ENCODE data around the gene NSD1. TPM values are rescaled to one million over a fixed set of nuclear protein-coding genes. Genes with fewer than 3 reads are reported as not detected.
"Not testable (repeated sequence)": the region's sequence is repeated elsewhere in the genome, so short reads cannot be mapped to it uniquely, and the experiment has no call there.

Gene NSD1
- total and polyA plus RNA-seq, 5 experiments from 2014 or later: 25.0 to 130 (median 43.1) TPM

- H3K9me3 Mint-ChIP-seq: no peaks in the 10 kb centered on the region
- H3K4me3 Mint-ChIP-seq: no peak overlapping the region
- peaks cover 0 to 51% (median 2%) of the 10 kb centered on the region in 3 donors for H3K36me3 Mint-ChIP-seq
- POLR2A ChIA-PET: no interaction called here
- peaks cover 12 to 50% (median 41%) of the 10 kb centered on the region in 4 donors for H3K4me1 Mint-ChIP-seq
- DNase-seq (no peak), ATAC-seq (no peak)
- H3K27ac Mint-ChIP-seq: peak overlapping the region in 2 of 10 donors; percentile 4 to 16
- H3K27me3 Mint-ChIP-seq: no peaks in the 10 kb centered on the region
Measured at GRCh38 chr5:177175336-177175735, 41.8 kb downstream of the NSD1 start.

GRCh38 chr5:177176175-177176711, 42.7 kb downstream of the NSD1 start:
- H3K27me3 Mint-ChIP-seq: no peaks in the 10 kb centered on the region
- no peak overlapping the region for H3K4me3 Mint-ChIP-seq
- H3K4me1 Mint-ChIP-seq: peaks cover 14 to 52% (median 44%) of the 10 kb centered on the region in 4 donors
- ATAC-seq (no peak), DNase-seq (no peak)
- H3K36me3 Mint-ChIP-seq: peaks cover 0 to 49% (median 2%) of the 10 kb centered on the region in 3 donors
- H3K27ac Mint-ChIP-seq: peak overlapping the region in 5 of 10 donors; percentile 21 to 68 (median 38)
- POLR2A ChIA-PET: no interaction called here
- H3K9me3 Mint-ChIP-seq: no peaks in the 10 kb centered on the region

DNA sequence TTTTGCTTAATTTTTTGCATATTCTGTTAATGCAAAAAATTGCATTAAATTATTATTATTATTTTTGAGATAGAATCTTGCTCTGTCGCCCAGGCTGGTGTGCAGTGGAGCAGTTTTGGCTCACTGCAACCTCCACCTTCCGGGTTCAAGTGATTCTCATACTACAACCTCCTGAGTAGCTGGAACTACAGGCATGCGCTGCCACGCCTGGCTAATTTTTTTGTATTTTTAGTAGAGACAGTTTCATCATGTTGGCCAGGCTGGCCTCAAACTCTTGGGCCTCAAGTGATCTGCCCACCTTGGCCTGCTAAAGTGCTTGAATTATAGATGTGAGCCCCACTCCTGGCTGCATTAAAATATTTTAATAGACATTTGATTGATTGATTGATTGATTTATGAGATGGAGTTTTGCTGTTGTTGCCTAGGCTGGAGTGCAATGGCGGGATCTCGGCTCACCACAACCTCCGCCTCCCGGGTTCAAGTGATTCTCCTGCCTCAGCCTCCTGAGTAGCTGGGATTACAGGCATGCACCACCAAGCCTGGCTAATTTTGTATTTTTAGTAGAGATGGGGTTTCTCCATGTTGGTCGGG, 44.4 kb downstream of the NSD1 start:
- H3K9me3 Mint-ChIP-seq, ATAC-seq, H3K4me3 Mint-ChIP-seq, H3K27me3 Mint-ChIP-seq, H3K27ac Mint-ChIP-seq, DNase-seq, POLR2A ChIA-PET: not testable (repeated sequence)
- Mint-ChIP-seq H3K4me1 (peaks cover 7 to 49% (median 37%) of the 10 kb centered on the region in 4 donors), H3K36me3 (peaks cover 0 to 45% (median 2%) of the 10 kb centered on the region in 3 donors)

DNA sequence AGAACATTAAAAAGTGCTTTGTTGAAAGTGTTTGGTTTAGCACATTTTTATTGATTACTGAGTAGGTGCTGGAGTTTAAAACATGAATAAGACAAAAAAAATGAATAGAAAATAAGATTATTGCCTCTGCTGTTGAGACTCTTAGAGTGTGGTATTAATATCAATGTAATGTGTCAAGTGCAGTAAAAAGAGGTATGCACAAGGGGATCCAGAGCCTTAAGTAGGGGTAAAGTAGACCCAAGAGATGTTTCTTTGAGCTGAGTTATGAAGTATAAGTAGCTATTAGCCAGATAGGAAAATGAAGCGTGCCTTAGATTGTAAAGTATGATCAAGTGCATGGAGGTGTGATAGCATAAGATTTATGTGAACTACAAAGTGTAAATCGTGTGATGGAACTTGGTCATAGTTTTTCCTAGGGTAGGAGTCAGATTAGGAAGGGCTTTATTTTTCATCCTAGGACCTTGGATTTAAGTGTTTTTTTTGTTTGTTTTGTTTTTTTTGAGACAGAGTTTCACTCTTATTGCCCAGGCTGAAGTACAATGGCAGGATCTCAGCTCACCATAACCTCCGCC, 45.2 kb downstream of the NSD1 start:
- Mint-ChIP-seq H3K36me3 (peaks cover 0 to 48% (median under 1%) of the 10 kb centered on the region in 3 donors), H3K4me3 (no peak overlapping the region), H3K4me1 (peaks cover 9 to 51% (median 39%) of the 10 kb centered on the region in 4 donors), H3K27me3 (no peaks in the 10 kb centered on the region), H3K9me3 (no peaks in the 10 kb centered on the region), H3K27ac (peak overlapping the region in 5 of 10 donors; percentile 1 to 61 (median 5))
- POLR2A ChIA-PET: interaction anchor here (0.5 kb wide), 1 partner anchor 165 kb away, joined by 8 read pairs; no protein-coding TSS in a partner anchor
- DNase-seq (no peak), ATAC-seq (no peak)

DNA sequence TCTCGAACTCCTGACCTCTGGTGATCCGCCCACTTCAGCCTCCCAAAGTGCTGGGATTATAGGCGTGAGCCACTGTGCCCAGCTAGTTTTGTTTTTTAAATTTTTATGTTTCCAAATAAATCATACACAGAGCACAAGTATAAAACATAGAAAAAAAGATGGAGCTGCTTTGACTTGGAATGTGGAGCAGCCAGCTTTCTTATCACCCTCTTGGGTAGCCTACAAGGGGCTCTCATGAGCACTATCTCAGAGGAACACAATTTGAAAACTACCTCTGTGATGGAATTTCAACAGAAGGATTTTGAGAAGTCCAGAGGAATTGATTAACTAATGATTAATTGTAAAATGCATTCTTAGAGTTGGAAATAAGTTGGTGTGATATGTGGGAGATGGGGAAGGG, 45.9 kb downstream of the NSD1 start:
- Mint-ChIP-seq H3K4me3 (no peak overlapping the region), H3K4me1 (peaks cover 11 to 57% (median 44%) of the 10 kb centered on the region in 4 donors), H3K36me3 (peaks cover 0 to 44% (median 0%) of the 10 kb centered on the region in 3 donors), H3K9me3 (no peaks in the 10 kb centered on the region), H3K27ac (peak overlapping the region in 1 of 10 donors; percentile 1), H3K27me3 (no peaks in the 10 kb centered on the region)
- ATAC-seq (no peak), DNase-seq (no peak)
- POLR2A ChIA-PET: interaction anchor here (0.5 kb wide), 1 partner anchor 165 kb away, joined by 8 read pairs; no protein-coding TSS in a partner anchor

GRCh38 chr5:177183142-177183541, 49.6 kb downstream of the NSD1 start:
- Mint-ChIP-seq H3K27ac (peak overlapping the region in 1 of 10 donors; percentile 32), H3K36me3 (peaks cover 0 to 39% (median 0%) of the 10 kb centered on the region in 3 donors), H3K9me3 (no peaks in the 10 kb centered on the region), H3K4me3 (no peak overlapping the region), H3K27me3 (no peaks in the 10 kb centered on the region), H3K4me1 (peaks cover 13 to 63% (median 50%) of the 10 kb centered on the region in 4 donors)
- POLR2A ChIA-PET: no interaction called here
- DNase-seq (no peak), ATAC-seq (no peak)

DNA sequence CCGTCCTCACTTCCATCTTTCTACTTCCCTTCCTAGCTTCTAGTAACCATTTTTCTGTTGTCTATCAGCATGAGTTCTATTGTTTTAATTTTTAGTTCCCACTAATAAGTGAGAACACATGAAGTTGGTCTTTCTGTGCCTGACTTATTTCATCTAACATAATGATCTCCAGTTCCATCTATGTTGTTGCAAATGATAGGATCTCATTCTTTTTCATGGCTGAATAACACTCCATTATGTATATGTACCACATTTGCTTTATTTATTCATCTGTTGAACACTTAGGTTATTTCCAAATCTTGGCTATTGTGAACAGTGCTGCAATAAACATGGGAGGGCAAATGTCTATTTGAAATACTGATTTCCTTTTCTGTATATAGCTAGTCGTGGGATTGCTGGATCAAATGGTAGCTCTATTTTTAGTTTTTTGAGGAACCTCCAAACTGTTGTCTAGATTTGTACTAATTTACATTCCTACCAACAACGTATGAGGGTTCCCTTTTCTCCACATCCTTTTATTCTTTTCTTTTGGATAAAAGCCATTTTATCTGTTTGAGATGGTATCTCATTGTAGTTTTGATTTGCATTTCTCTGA, 50.3 kb downstream of the NSD1 start:
- peak overlapping the region in 6 of 10 donors; percentile 25 to 85 (median 59) for H3K27ac Mint-ChIP-seq

GRCh38 chr5:177185993-177186392, 52.4 kb downstream of the NSD1 start:
- Mint-ChIP-seq H3K27ac (peak overlapping the region in 1 of 10 donors; percentile 18), H3K4me1 (peaks cover 9 to 56% (median 48%) of the 10 kb centered on the region in 4 donors), H3K36me3 (peaks cover 0 to 41% (median 0%) of the 10 kb centered on the region in 3 donors), H3K27me3 (no peaks in the 10 kb centered on the region), H3K9me3 (no peaks in the 10 kb centered on the region), H3K4me3 (no peak overlapping the region)
- DNase-seq (no peak), ATAC-seq (no peak)
- POLR2A ChIA-PET: no interaction called here

More for the DNA sequence above, 50.3 kb downstream of the NSD1 start:
- POLR2A ChIA-PET: no interaction called here
- Mint-ChIP-seq H3K4me3 (peak overlapping the region in 1 of 10 donors; percentile 4), H3K27me3 (no peaks in the 10 kb centered on the region), H3K9me3 (no peaks in the 10 kb centered on the region), H3K4me1 (peaks cover 11 to 63% (median 52%) of the 10 kb centered on the region in 4 donors), H3K36me3 (peaks cover 0 to 44% (median 0%) of the 10 kb centered on the region in 3 donors)
- no peak for DNase-seq
- no peak for ATAC-seq

DNA sequence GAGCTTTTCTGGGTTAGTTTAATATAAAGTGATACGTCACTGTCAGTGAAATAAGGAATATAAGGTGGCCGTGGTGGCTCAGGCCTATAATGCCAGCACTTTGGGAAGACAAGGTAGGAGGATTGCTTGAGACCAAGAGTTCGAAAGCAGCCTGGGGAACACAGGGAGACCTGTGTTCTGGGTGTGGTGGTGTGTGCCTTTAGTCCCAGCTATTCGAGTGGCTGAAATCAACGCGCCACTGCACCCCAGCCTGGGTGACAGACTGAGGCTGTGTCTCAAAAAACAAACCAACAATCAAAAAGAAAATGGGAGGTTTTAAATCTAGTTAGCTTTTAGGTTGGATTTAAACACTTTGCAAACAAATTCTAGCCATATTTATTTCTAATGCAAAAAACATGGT, 53.1 kb downstream of the NSD1 start:
- no peaks in the 10 kb centered on the region for H3K27me3 Mint-ChIP-seq
- peaks cover 0 to 40% (median 0%) of the 10 kb centered on the region in 3 donors for H3K36me3 Mint-ChIP-seq
- DNase-seq: no peak
- peaks cover 8 to 51% (median 42%) of the 10 kb centered on the region in 4 donors for H3K4me1 Mint-ChIP-seq
- peak overlapping the region in 2 of 10 donors; percentile 9 to 63 for H3K27ac Mint-ChIP-seq
- no peaks in the 10 kb centered on the region for H3K9me3 Mint-ChIP-seq
- POLR2A ChIA-PET: interaction anchor here (0.6 kb wide), 1 partner anchor 797 kb away, joined by 5 read pairs; no protein-coding TSS in a partner anchor
- no peak for ATAC-seq
- no peak overlapping the region for H3K4me3 Mint-ChIP-seq

- Mint-ChIP-seq H3K27ac (peak overlapping the region in 9 of 10 donors; percentile 1 to 69 (median 29)), H3K27me3 (no peaks in the 10 kb centered on the region), H3K36me3 (peaks cover 0 to 55% (median 0%) of the 10 kb centered on the region in 3 donors), H3K9me3 (no peaks in the 10 kb centered on the region), H3K4me1 (peaks cover 6 to 39% (median 37%) of the 10 kb centered on the region in 4 donors), H3K4me3 (no peak overlapping the region)
- ATAC-seq (no peak), DNase-seq (no peak)
- POLR2A ChIA-PET: no interaction called here
Measured at GRCh38 chr5:177188775-177189174, 55.2 kb downstream of the NSD1 start.

DNA sequence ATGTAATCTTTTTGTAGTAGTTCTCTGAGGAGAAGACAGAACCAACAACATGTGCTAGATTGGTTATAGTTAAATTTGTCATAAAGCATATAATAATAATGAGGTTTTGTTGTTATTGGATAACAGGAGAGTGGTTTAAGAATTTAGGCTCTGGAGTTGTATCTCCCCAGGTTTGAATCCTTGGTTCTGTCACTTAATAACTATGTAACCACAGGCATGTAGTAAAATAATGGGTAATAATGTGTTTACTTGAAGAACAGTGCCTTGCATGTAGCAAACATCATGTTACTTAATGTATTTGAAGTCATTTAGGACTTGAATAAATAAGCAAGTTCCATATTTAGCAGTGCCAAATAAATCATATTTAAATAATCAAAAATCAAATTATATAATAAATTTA, 55.8 kb downstream of the NSD1 start:
- H3K4me3 Mint-ChIP-seq: no peak overlapping the region
- peak overlapping the region in 5 of 10 donors; percentile 4 to 68 (median 35) for H3K27ac Mint-ChIP-seq
- POLR2A ChIA-PET: no interaction called here
- H3K27me3 Mint-ChIP-seq: no peaks in the 10 kb centered on the region
- ATAC-seq (no peak), DNase-seq (no peak)
- H3K36me3 Mint-ChIP-seq: peaks cover 0 to 58% (median 0%) of the 10 kb centered on the region in 3 donors
- peaks cover 4 to 33% (median 30%) of the 10 kb centered on the region in 4 donors for H3K4me1 Mint-ChIP-seq
- H3K9me3 Mint-ChIP-seq: no peaks in the 10 kb centered on the region

DNA sequence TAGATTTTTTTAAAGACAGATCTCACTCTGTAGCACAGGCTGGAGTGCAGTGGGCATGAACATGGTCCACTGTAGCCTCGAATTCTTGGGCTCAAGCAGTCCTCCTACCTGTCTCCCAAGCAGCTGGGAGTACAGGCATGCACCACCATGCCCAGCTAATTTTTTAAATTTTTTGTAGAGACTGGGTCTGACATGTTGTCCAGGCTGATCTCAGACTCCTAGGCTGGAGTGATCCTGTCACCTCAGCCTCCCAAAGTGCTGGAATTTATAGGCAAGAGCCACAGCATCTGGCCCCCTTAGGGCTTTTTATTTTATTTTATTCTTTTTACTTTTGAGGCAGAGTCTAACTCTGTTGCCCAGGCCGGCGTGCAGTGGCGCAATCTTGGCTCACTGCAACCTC, 56.4 kb downstream of the NSD1 start:
- Mint-ChIP-seq H3K4me1 (peaks cover 4 to 28% (median 25%) of the 10 kb centered on the region in 4 donors), H3K4me3 (no peak overlapping the region), H3K27ac (peak overlapping the region in 5 of 10 donors; percentile 9 to 66 (median 41)), H3K36me3 (peaks cover 0 to 58% (median 0%) of the 10 kb centered on the region in 3 donors), H3K9me3 (no peaks in the 10 kb centered on the region), H3K27me3 (no peaks in the 10 kb centered on the region)
- DNase-seq (no peak), ATAC-seq (no peak)
- POLR2A ChIA-PET: no interaction called here
